Adrenal gland (tissue), 12 donors: ENCODE data around the gene PSMD8. TPM values are rescaled to one million over a fixed set of nuclear protein-coding genes. Genes with fewer than 3 reads are reported as not detected.

ENCODE experiments used
- DNase-seq, 7 donors: peaks; one replicate each; pipeline ENCODE4 v3.0.0-alpha.2; 2019 to 2020
- H3K27ac ChIP-seq, 5 donors: fragments of 200-600 bp; sonication (generic) in 4 of 5; 1 replicate in 3 of 5; 2 replicates in 2 of 5; pipeline versions ENCODE4 v1.5.1 to v1.8.0; 2016 to 2020; ENCODE audit warnings: mild to moderate bottlenecking in 1 of 5
- H3K27me3 ChIP-seq: fragments of 200-600 bp; 2 replicates; pipeline ENCODE4 v1.8.0; 2021
- H3K36me3 ChIP-seq, 2 donors: fragments of 200-600 bp; replicated peaks in 1 of 2; 1 replicate in 1 of 2; 2 replicates in 1 of 2; pipeline versions ENCODE4 v1.5.1 to v1.8.0; 2018 to 2022
- H3K4me1 ChIP-seq, 2 donors: fragments of 200-600 bp; replicated peaks in 1 of 2; 1 replicate in 1 of 2; 2 replicates in 1 of 2; pipeline versions ENCODE4 v1.5.1 to v1.8.0; 2018 to 2021
- H3K4me3 ChIP-seq, 4 donors: fragments of 200-600 bp; sonication (generic) in 3 of 4; one replicate each; pipeline ENCODE4 v1.5.1; 2016 to 2018
- H3K9me3 ChIP-seq, 3 donors: fragments of 200-600 bp; sonication (generic) in 1 of 3; replicated peaks in 1 of 3; 1 replicate in 2 of 3; 2 replicates in 1 of 3; pipeline versions ENCODE4 v1.5.1 to v1.8.0; 2016 to 2021
- CTCF ChIP-seq, 6 experiments: fragments of 450-650 bp in 4 of 6; fragments of 200-600 bp in 2 of 6; sonication (generic) in 1 of 6; IDR thresholded peaks; 1 replicate in 5 of 6; 2 replicates in 1 of 6; pipeline versions ENCODE4 v1.5.1 to v1.8.0; 2016 to 2021; ENCODE audit warnings: antibody characterized with exemption in 6 of 6, mild to moderate bottlenecking in 2 of 6, moderate library complexity in 1 of 6
- POLR2A ChIP-seq, 2 donors: fragments of 450-650 bp; IDR thresholded peaks; one replicate each; pipeline ENCODE4 v1.6.1; 2017; ENCODE audit warnings: antibody characterized with exemption in 2 of 2, mild to moderate bottlenecking in 2 of 2, moderate library complexity in 1 of 2
- WGBS, 4 donors: extraction: QIAGEN DNeasy Blood & Tissue Kit in 2 of 4; methylation state at CpG; one replicate each; pipeline versions ENCODE4 v1.1.5 to v1.1.7; 2013 to 2017; 5-methylcytosine and 5-hydroxymethylcytosine counted together
- intact Hi-C, 2 donors: fragments of 100-400 bp; cut with DNase I; formaldehyde crosslinking; loops; one replicate each; pipeline versions ENCODE4 v1.14.1 to v1.15.0; 2022 to 2023
- polyA plus RNA-seq, 3 donors: library from polyadenylated mRNA; stranded (reverse); fragments of 200-250 nt in 2 of 3; fragments of 350-450 nt in 1 of 3; fragmentation: Illumina TruSeq in 1 of 3; extraction: RNeasy Lipid Tissue Mini Kit (QIAGEN cat#74804) in 1 of 3; gene quantifications; one replicate each; pipeline ENCODE4 v1.2.3, GENCODE V29; 2013 to 2014
- total RNA-seq, 9 donors: library from RNA; depleted of rRNA in 4 of 9; stranded (reverse); fragments of >200 nt in 4 of 9; fragments of 120-200 nt in 1 of 9; fragmentation: NEBNext Ultra II Directional in 1 of 9; extraction: Animal tissue kit (Norgen Biotek cat#: 25700) in 1 of 9; gene quantifications; one replicate each; pipeline versions ENCODE4 v1.1.0 to v1.2.4, GENCODE V29; 2013 to 2023
- donor health status: healthy with polysubstance abuse.
- donor health status: Bipolar disorder and iron deficiency.
- donor health status: DM: yes; HTN: yes; CAD: no.
- donor health status: DM: no; HTN: no; CAD: no.
- donor health status: DM: no; HTN: no; CAD: no.
- donor health status: DM: yes; HTN: yes; CAD: no.

Gene PSMD8
- total and polyA plus RNA-seq, 12 donors: 53.1 to 330 (median 205) TPM

- intact Hi-C loops: no loop called here
- TF ChIP-seq POLR2A (IDR thresholded peaks at IDR 0.05): no peak
- no peak for TF ChIP-seq CTCF (IDR thresholded peaks at IDR 0.05)
- Histone ChIP-seq H3K4me1 (no peaks in the 10 kb centered on the region), H3K27ac (no peak overlapping the region), H3K4me3 (no peak overlapping the region), H3K36me3 (no peaks in the 10 kb centered on the region), H3K9me3 (no peaks in the 10 kb centered on the region), H3K27me3 (peaks cover 1% of the 10 kb centered on the region)
- DNase-seq: no peak
- WGBS, 4 donors: 56 to 63% (median 60%) methylated on average over 13 to 14 of the region's 14 CpGs
These were observed 54.9 kb downstream of the PSMD8 start for GRCh38 chr19:38429055-38429810.

DNA sequence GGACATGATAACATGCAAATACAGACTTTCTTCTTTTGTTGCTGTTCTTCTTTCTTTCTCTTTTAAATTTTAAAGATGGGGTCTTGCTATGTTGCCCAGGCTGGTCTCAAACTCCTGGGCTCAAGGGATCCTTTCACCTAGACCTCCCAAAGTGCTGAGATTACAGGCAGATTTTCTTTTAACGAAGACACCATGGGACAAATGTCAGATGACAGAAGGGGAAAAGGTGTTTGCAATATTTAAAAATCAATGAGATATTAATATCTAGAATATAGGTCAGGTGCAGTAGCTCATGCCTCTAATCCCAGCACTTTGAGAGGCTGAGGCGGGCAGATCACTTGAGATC is 55.4 kb downstream of the PSMD8 start:
- 81 to 83% (median 82%) methylated on average over 2 of the region's 2 CpGs for WGBS, 4 donors
- no peak overlapping the region for H3K27ac ChIP-seq
- no peaks in the 10 kb centered on the region for H3K4me1 ChIP-seq
- DNase-seq: no peak
- no peak for TF ChIP-seq CTCF (IDR thresholded peaks at IDR 0.05)
- no peak for TF ChIP-seq POLR2A (IDR thresholded peaks at IDR 0.05)
- no peaks in the 10 kb centered on the region for H3K9me3 ChIP-seq
- H3K4me3 ChIP-seq: no peak overlapping the region
- intact Hi-C loops: no loop called here
- H3K27me3 ChIP-seq: peaks cover 7% of the 10 kb centered on the region
- H3K36me3 ChIP-seq: no peaks in the 10 kb centered on the region

- WGBS, 4 donors: 77 to 86% (median 79%) methylated on average over 7 of the region's 7 CpGs
- no peak overlapping the region for H3K4me3 ChIP-seq
- DNase-seq: no peak
- no peaks in the 10 kb centered on the region for H3K36me3 ChIP-seq
- H3K27ac ChIP-seq: no peak overlapping the region
- peaks cover 10% of the 10 kb centered on the region for H3K27me3 ChIP-seq
- intact Hi-C loops: no loop called here
- no peaks in the 10 kb centered on the region for H3K9me3 ChIP-seq
- TF ChIP-seq POLR2A (IDR thresholded peaks at IDR 0.05): no peak
- TF ChIP-seq CTCF (IDR thresholded peaks at IDR 0.05): no peak
- no peaks in the 10 kb centered on the region for H3K4me1 ChIP-seq
These were observed 56.6 kb downstream of the PSMD8 start for GRCh38 chr19:38430931-38431330.

GRCh38 chr19:38433268-38433733 is 58.9 kb downstream of the PSMD8 start, which contains the start of gene RYR1:
Gene RYR1, plus strand, starts transcription at chr19:38433691. Its CDS starts 139 bp downstream, at chr19:38433830.
- peaks cover 10% of the 10 kb centered on the region for H3K27me3 ChIP-seq
- H3K4me1 ChIP-seq: no peaks in the 10 kb centered on the region
- H3K27ac ChIP-seq: no peak within 1 kb of the TSS
- TF ChIP-seq CTCF (IDR thresholded peaks at IDR 0.05) (no peak), POLR2A (IDR thresholded peaks at IDR 0.05) (no peak)
- WGBS, 4 donors: 14 to 30% (median 16%) methylated on average over 11 to 20 of the region's 20 CpGs; no CpG with 5 or more reads in 1 of the 4 donors
- intact Hi-C loops: no loop called here
- H3K36me3 ChIP-seq: no peaks in the 10 kb centered on the region
- H3K4me3 ChIP-seq: peak within 1 kb of the TSS in 1 of 4 donors; percentile 25
- peak in 6 of 7 donors; percentile 33 to 60 (median 49) for DNase-seq
- H3K9me3 ChIP-seq: no peaks in the 10 kb centered on the region

Other genes starting within 250 kb of the PSMD8 start
- 1 to 10 TPM in 1 of 9 donors, under 1 TPM in 3, not detected in 5; 0.37 to 1.3 (median 0.75) TPM for gene DPF1, start 150.3 kb upstream of the PSMD8 start, total RNA-seq
- gene DPF1, start 150.3 kb upstream of the PSMD8 start, polyA plus RNA-seq: under 1 TPM; 0.17 to 0.97 (median 0.40) TPM
- 100 to 1,000 TPM in 7 of 9 donors, 10 to 100 TPM in 1, 1 to 10 TPM in 1; 9.5 to 250 (median 144) TPM for gene PPP1R14A, start 118.2 kb upstream of the PSMD8 start, total RNA-seq
- gene PPP1R14A, start 118.2 kb upstream of the PSMD8 start, polyA plus RNA-seq: 100 to 1,000 TPM in 2 of 3 donors, 10 to 100 TPM in 1; 14.8 to 366 (median 340) TPM
- gene SPINT2, start 110.0 kb upstream of the PSMD8 start, total RNA-seq: 100 to 1,000 TPM in 1 of 9 donors, 10 to 100 TPM in 8; 38.1 to 233 (median 75.6) TPM
- 10 to 100 TPM; 33.4 to 44.0 (median 33.8) TPM for gene SPINT2, start 110.0 kb upstream of the PSMD8 start, polyA plus RNA-seq
- 1 to 10 TPM in 6 of 9 donors, under 1 TPM in 1, not detected in 2; 0.88 to 7.6 (median 2.9) TPM for gene C19orf33, start 70.3 kb upstream of the PSMD8 start, total RNA-seq
- gene C19orf33, start 70.3 kb upstream of the PSMD8 start, polyA plus RNA-seq: 10 to 100 TPM in 2 of 3 donors, not detected in 1; 33.7 to 46.2 TPM
- 10 to 100 TPM; 31.0 to 57.0 (median 37.8) TPM for gene YIF1B, start 58.6 kb upstream of the PSMD8 start, total RNA-seq
- gene YIF1B, start 58.6 kb upstream of the PSMD8 start, polyA plus RNA-seq: 10 to 100 TPM; 23.5 to 53.0 (median 42.1) TPM
- gene KCNK6, start 54.7 kb upstream of the PSMD8 start, total RNA-seq: 1 to 10 TPM; 1.2 to 5.4 (median 4.1) TPM
- 1 to 10 TPM; 2.2 to 6.0 (median 2.7) TPM for gene KCNK6, start 54.7 kb upstream of the PSMD8 start, polyA plus RNA-seq
- gene CATSPERG, start 38.7 kb upstream of the PSMD8 start, total RNA-seq: 1 to 10 TPM in 8 of 9 donors, under 1 TPM in 1; 0.30 to 8.8 (median 2.8) TPM
- 1 to 10 TPM; 1.5 to 3.7 (median 2.1) TPM for gene CATSPERG, start 38.7 kb upstream of the PSMD8 start, polyA plus RNA-seq
- 1 to 10 TPM in 1 of 9 donors, under 1 TPM in 5, not detected in 3; 0.57 to 1.4 (median 0.78) TPM for gene GGN, start 13.5 kb downstream of the PSMD8 start, total RNA-seq
- gene GGN, start 13.5 kb downstream of the PSMD8 start, polyA plus RNA-seq: 1 to 10 TPM in 1 of 3 donors, under 1 TPM in 1, not detected in 1; 0.88 to 1.6 TPM
- gene SPRED3, start 14.1 kb downstream of the PSMD8 start, total RNA-seq: 1 to 10 TPM in 3 of 9 donors, under 1 TPM in 5, not detected in 1; 0.06 to 3.3 (median 0.45) TPM
- gene SPRED3, start 14.1 kb downstream of the PSMD8 start, polyA plus RNA-seq: 1 to 10 TPM; 1.4 TPM
- 10 to 100 TPM in 8 of 9 donors, 1 to 10 TPM in 1; 7.2 to 33.5 (median 16.6) TPM for gene FAM98C, start 28.5 kb downstream of the PSMD8 start, total RNA-seq
- gene FAM98C, start 28.5 kb downstream of the PSMD8 start, polyA plus RNA-seq: 10 to 100 TPM in 2 of 3 donors, 1 to 10 TPM in 1; 5.3 to 25.7 (median 20.8) TPM
- 1 to 10 TPM in 8 of 9 donors, under 1 TPM in 1; 0.22 to 10.0 (median 4.2) TPM for gene RASGRP4, start 51.6 kb downstream of the PSMD8 start, total RNA-seq
- 1 to 10 TPM; 1.3 to 4.5 (median 2.7) TPM for gene RASGRP4, start 51.6 kb downstream of the PSMD8 start, polyA plus RNA-seq
- gene RYR1, start 59.1 kb downstream of the PSMD8 start, total RNA-seq: 1 to 10 TPM in 8 of 9 donors, under 1 TPM in 1; 0.90 to 10.0 (median 3.3) TPM
- 1 to 10 TPM; 1.2 to 7.2 (median 2.0) TPM for gene RYR1, start 59.1 kb downstream of the PSMD8 start, polyA plus RNA-seq
- 1 to 10 TPM; 1.1 to 7.9 (median 4.0) TPM for gene MAP4K1, start 243.4 kb downstream of the PSMD8 start, total RNA-seq
- 10 to 100 TPM in 1 of 3 donors, 1 to 10 TPM in 2; 1.2 to 12.5 (median 6.8) TPM for gene MAP4K1, start 243.4 kb downstream of the PSMD8 start, polyA plus RNA-seq
- 100 to 1,000 TPM; 196 to 537 (median 278) TPM for gene EIF3K, start 244.6 kb downstream of the PSMD8 start, total RNA-seq
- gene EIF3K, start 244.6 kb downstream of the PSMD8 start, polyA plus RNA-seq: 100 to 1,000 TPM; 177 to 292 (median 216) TPM